Measurements from ENCODE around the gene LRRN4CL.

DNA sequence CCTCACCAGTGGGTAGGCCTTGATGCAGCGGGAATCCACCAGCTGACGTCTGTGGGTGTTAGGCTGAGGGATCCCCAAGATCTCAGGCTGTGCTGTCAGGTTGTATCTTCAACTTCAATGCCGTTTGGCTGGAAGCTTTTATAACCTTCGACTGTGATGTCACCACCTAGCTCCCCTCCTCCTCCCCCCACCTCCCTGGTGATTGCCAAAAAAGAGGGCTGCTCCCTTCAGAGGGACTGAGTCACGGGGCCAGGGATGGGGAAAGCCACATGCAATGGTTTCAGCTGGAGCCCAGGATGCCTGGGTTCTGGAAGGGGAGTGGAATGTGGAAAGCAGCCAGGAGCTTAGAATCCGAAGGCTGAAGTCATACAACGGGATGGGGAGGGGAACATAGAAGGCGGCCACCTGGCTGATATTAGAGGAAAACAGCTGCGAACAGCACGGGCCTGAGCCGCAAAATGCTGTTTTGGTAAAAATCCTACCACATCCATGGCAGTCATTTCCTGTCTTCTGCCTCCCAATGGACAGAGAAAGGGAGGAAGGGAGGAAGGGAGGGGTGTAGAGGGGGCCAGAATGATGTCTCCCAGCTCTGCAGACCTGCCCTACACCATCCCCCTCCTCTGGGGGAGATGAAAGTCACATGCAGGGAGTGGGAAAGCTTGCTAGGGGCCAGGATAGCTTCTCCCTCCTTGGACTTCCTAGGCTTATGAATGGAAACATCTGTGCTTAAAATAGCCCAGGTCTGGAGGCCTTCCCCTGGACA, at the start of gene LRRN4CL:
- TF ChIP-seq, protein P1, sequence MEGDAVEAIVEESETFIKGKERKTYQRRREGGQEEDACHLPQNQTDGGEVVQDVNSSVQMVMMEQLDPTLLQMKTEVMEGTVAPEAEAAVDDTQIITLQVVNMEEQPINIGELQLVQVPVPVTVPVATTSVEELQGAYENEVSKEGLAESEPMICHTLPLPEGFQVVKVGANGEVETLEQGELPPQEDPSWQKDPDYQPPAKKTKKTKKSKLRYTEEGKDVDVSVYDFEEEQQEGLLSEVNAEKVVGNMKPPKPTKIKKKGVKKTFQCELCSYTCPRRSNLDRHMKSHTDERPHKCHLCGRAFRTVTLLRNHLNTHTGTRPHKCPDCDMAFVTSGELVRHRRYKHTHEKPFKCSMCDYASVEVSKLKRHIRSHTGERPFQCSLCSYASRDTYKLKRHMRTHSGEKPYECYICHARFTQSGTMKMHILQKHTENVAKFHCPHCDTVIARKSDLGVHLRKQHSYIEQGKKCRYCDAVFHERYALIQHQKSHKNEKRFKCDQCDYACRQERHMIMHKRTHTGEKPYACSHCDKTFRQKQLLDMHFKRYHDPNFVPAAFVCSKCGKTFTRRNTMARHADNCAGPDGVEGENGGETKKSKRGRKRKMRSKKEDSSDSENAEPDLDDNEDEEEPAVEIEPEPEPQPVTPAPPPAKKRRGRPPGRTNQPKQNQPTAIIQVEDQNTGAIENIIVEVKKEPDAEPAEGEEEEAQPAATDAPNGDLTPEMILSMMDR (IDR thresholded peaks at IDR 0.05): no peak
- no peak for TF ChIP-seq EZH2phosphoT487 (IDR thresholded peaks at IDR 0.05)
- no peak for TF ChIP-seq EZH2 (IDR thresholded peaks at IDR 0.05)

Measured in neural progenitor cell (in vitro differentiated cells).